K562 (cell line): Measurements from ENCODE around the gene CIAO2A. TPM values are rescaled to one million over a fixed set of nuclear protein-coding genes. Genes with fewer than 3 reads are reported as not detected.

Experiments used
- CHD1 ChIP-seq: fragments of 200-600 bp; sonication (generic); IDR thresholded peaks from one replicate; pipeline ENCODE4 v1.6.1; 2012; ENCODE audit warnings: mild to moderate bottlenecking, moderate library complexity, low read length, inconsistent platforms
- E2F5 ChIP-seq: sonication (generic); formaldehyde crosslinking; IDR thresholded peaks from 2 replicates; pipeline ENCODE4 v1.8.0; 2022; ENCODE audit warnings: mild to moderate bottlenecking, missing genetic modification reagents
- ELK3 ChIP-seq: fragments of 450-650 bp; formaldehyde crosslinking; IDR thresholded peaks from 2 replicates; pipeline ENCODE4 v1.4.0; 2020; ENCODE audit warnings: mild to moderate bottlenecking
- HNRNPLL ChIP-seq: fragments of 200-400 bp; formaldehyde crosslinking; IDR thresholded peaks from 2 replicates; pipeline ENCODE4 v1.6.1; 2017; ENCODE audit warnings: low read length, low read depth, mild to moderate bottlenecking; ENCODE audit not compliant: poor library complexity, severe bottlenecking
- KLF6 ChIP-seq: fragments of 250-450 bp; sonication (Bioruptor Pico); IDR thresholded peaks from 2 replicates; pipeline ENCODE4 v1.4.0; 2020; ENCODE audit warnings: mild to moderate bottlenecking, moderate library complexity, borderline replicate concordance
- MEIS2 ChIP-seq: fragments of 450-650 bp; IDR thresholded peaks from 2 replicates; pipeline ENCODE4 v1.6.1; 2014; ENCODE audit warnings: mild to moderate bottlenecking; ENCODE audit not compliant: partially characterized antibody
- NFE2L1 ChIP-seq: fragments of 450-650 bp; IDR thresholded peaks from 2 replicates; pipeline ENCODE4 v1.6.1; 2016; ENCODE audit warnings: missing genetic modification characterization, low read depth, mild to moderate bottlenecking, missing compliant biosample characterization, moderate library complexity, borderline replicate concordance
- NR2C2 ChIP-seq, 2 experiments: fragments of 200-800 bp in 1 of 2; sonication (Bioruptor generic) in 1 of 2; sonication (generic) in 1 of 2; formaldehyde crosslinking in 1 of 2; IDR thresholded peaks; 2 replicates each; pipeline versions ENCODE4 v1.6.1 to v1.8.0; 2016 to 2022; ENCODE audit warnings: mild to moderate bottlenecking in 1 of 2, missing compliant biosample characterization in 1 of 2, missing genetic modification characterization in 1 of 2, missing genetic modification reagents in 1 of 2
- POLR2A ChIP-seq: fragments of 450-650 bp; conservative IDR thresholded peaks from 2 replicates; pipeline ENCODE4 v1.6.1; 2016
- RAD21 ChIP-seq, 2 experiments: fragments of 250-450 bp in 1 of 2; fragments of 450-650 bp in 1 of 2; sonication (Bioruptor Pico) in 1 of 2; formaldehyde crosslinking in 1 of 2; IDR thresholded peaks in 1 of 2; conservative IDR thresholded peaks in 1 of 2; 2 replicates each; pipeline versions ENCODE4 v1.4.0 to v1.8.0; 2020 to 2022; ENCODE audit warnings: mild to moderate bottlenecking in 2 of 2, moderate library complexity in 1 of 2
- RBBP5 ChIP-seq: fragments of 200-600 bp; sonication (generic); IDR thresholded peaks from 2 replicates; pipeline ENCODE4 v1.6.1; 2012; ENCODE audit warnings: borderline replicate concordance, mild to moderate bottlenecking, low read length, control low read depth, inconsistent platforms; ENCODE audit not compliant: insufficient read depth, poor library complexity, severe bottlenecking
- XRCC3 ChIP-seq: fragments of 450-650 bp; IDR thresholded peaks from 2 replicates; pipeline ENCODE4 v1.6.1; 2017; ENCODE audit warnings: mild to moderate bottlenecking, moderate library complexity
- ZNF174 ChIP-seq: fragments of 250-450 bp; sonication (Bioruptor Pico); IDR thresholded peaks from 2 replicates; pipeline ENCODE4 v1.4.0; 2020; ENCODE audit warnings: mild to moderate bottlenecking
- ZNF668 ChIP-seq: fragments of 250-450 bp; sonication (Bioruptor Pico); IDR thresholded peaks from 2 replicates; pipeline ENCODE4 v1.8.0; 2022; ENCODE audit warnings: mild to moderate bottlenecking, inconsistent platforms
- polyA plus RNA-seq, 8 experiments: library from polyadenylated mRNA; depleted of rRNA in 4 of 8; stranded (reverse) in 5 of 8; unstranded in 3 of 8; fragments of >200 nt; fragmentation: Nextera tagmentation in 2 of 8; fragmentation: Illumina TruSeq in 1 of 8; extraction: Ambion mirVana in 2 of 8; extraction: Trizol in 1 of 8; gene quantifications; 2 replicates each; pipeline versions ENCODE4 v1.2.1 to v1.2.3, GENCODE V29; 2011 to 2014; ENCODE audit warnings: inconsistent platforms in 1 of 8, missing spikeins in 1 of 8
- total RNA-seq, 7 experiments: library from RNA; depleted of rRNA in 6 of 7; stranded (reverse); fragments of >200 nt in 6 of 7; fragmentation: Illumina TruSeq in 2 of 7; extraction: Trizol in 2 of 7; gene quantifications; 2 replicates each; pipeline versions ENCODE4 v1.2.1 to v1.2.3, GENCODE V29; 2011 to 2021; ENCODE audit warnings: low replicate concordance in 1 of 7
- TF ChIP-seq, protein P1 (sequence below): fragments of 450-650 bp; IDR thresholded peaks from 2 replicates; pipeline ENCODE4 v1.7.1; 2018; ENCODE audit warnings: mild to moderate bottlenecking, low read depth; ENCODE audit not compliant: partially characterized antibody
- TF ChIP-seq, protein P2 (sequence below): sonication (generic); formaldehyde crosslinking; IDR thresholded peaks from 2 replicates; pipeline ENCODE4 v1.8.1; 2023; ENCODE audit warnings: missing genetic modification reagents, mild to moderate bottlenecking, borderline replicate concordance

The CIAO2A gene
- total and polyA plus RNA-seq, 9 of the 15 experiments (the other 6 are each of a cell fraction or from before 2014, with no cell fraction given), result 161 to 429 (median 313) TPM

GRCh38 chr15:64092864-64093626 lies 593 bp downstream of the CIAO2A start (continued):
- TF ChIP-seq, protein P1, sequence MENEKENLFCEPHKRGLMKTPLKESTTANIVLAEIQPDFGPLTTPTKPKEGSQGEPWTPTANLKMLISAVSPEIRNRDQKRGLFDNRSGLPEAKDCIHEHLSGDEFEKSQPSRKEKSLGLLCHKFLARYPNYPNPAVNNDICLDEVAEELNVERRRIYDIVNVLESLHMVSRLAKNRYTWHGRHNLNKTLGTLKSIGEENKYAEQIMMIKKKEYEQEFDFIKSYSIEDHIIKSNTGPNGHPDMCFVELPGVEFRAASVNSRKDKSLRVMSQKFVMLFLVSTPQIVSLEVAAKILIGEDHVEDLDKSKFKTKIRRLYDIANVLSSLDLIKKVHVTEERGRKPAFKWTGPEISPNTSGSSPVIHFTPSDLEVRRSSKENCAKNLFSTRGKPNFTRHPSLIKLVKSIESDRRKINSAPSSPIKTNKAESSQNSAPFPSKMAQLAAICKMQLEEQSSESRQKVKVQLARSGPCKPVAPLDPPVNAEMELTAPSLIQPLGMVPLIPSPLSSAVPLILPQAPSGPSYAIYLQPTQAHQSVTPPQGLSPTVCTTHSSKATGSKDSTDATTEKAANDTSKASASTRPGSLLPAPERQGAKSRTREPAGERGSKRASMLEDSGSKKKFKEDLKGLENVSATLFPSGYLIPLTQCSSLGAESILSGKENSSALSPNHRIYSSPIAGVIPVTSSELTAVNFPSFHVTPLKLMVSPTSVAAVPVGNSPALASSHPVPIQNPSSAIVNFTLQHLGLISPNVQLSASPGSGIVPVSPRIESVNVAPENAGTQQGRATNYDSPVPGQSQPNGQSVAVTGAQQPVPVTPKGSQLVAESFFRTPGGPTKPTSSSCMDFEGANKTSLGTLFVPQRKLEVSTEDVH, result no peak
- no peak for TF ChIP-seq ZNF174 (CRISPR knock-in tag)
- no peak for TF ChIP-seq HNRNPLL
- peak; percentile 53 for TF ChIP-seq NR2C2 (CRISPR knock-in tag; IDR thresholded peaks at IDR 0.05)
- peak; percentile 52 for TF ChIP-seq NR2C2 (tag; IDR thresholded peaks at IDR 0.05)
- no peak for TF ChIP-seq NFE2L1 (tag)
- TF ChIP-seq ELK3 (CRISPR knock-in tag), result no peak
- no peak for TF ChIP-seq MEIS2
- no peak for TF ChIP-seq CHD1
- TF ChIP-seq RBBP5, result no peak
- peak; percentile 71; the same call in 1 of the 2 replicates for TF ChIP-seq POLR2A
- TF ChIP-seq E2F5, result no peak
- no peak for TF ChIP-seq RAD21 (CRISPR knock-in tag; conservative IDR thresholded peaks at IDR 0.05 in 1 of 2, IDR thresholded peaks at IDR 0.05 in 1 of 2)
- no peak for TF ChIP-seq XRCC3
- peak; percentile 7; the same call in 1 of the 2 replicates for TF ChIP-seq ZNF668 (CRISPR knock-in tag)
- TF ChIP-seq KLF6, result no peak
- TF ChIP-seq, protein P2, sequence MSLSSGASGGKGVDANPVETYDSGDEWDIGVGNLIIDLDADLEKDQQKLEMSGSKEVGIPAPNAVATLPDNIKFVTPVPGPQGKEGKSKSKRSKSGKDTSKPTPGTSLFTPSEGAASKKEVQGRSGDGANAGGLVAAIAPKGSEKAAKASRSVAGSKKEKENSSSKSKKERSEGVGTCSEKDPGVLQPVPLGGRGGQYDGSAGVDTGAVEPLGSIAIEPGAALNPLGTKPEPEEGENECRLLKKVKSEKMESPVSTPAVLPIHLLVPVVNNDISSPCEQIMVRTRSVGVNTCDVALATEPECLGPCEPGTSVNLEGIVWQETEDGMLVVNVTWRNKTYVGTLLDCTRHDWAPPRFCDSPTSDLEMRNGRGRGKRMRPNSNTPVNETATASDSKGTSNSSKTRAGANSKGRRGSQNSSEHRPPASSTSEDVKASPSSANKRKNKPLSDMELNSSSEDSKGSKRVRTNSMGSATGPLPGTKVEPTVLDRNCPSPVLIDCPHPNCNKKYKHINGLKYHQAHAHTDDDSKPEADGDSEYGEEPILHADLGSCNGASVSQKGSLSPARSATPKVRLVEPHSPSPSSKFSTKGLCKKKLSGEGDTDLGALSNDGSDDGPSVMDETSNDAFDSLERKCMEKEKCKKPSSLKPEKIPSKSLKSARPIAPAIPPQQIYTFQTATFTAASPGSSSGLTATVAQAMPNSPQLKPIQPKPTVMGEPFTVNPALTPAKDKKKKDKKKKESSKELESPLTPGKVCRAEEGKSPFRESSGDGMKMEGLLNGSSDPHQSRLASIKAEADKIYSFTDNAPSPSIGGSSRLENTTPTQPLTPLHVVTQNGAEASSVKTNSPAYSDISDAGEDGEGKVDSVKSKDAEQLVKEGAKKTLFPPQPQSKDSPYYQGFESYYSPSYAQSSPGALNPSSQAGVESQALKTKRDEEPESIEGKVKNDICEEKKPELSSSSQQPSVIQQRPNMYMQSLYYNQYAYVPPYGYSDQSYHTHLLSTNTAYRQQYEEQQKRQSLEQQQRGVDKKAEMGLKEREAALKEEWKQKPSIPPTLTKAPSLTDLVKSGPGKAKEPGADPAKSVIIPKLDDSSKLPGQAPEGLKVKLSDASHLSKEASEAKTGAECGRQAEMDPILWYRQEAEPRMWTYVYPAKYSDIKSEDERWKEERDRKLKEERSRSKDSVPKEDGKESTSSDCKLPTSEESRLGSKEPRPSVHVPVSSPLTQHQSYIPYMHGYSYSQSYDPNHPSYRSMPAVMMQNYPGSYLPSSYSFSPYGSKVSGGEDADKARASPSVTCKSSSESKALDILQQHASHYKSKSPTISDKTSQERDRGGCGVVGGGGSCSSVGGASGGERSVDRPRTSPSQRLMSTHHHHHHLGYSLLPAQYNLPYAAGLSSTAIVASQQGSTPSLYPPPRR (CRISPR knock-in tag), result no peak
